Astrocyte of the hippocampus (primary cell): ENCODE measurements around the gene TMEM109.

Experiments
- DNase-seq: peaks from one replicate; pipeline ENCODE4 v3.0.0; 2011; ENCODE audit warnings: low read depth, low spot score

The TMEM109 gene, protein sequence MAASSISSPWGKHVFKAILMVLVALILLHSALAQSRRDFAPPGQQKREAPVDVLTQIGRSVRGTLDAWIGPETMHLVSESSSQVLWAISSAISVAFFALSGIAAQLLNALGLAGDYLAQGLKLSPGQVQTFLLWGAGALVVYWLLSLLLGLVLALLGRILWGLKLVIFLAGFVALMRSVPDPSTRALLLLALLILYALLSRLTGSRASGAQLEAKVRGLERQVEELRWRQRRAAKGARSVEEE

DNA sequence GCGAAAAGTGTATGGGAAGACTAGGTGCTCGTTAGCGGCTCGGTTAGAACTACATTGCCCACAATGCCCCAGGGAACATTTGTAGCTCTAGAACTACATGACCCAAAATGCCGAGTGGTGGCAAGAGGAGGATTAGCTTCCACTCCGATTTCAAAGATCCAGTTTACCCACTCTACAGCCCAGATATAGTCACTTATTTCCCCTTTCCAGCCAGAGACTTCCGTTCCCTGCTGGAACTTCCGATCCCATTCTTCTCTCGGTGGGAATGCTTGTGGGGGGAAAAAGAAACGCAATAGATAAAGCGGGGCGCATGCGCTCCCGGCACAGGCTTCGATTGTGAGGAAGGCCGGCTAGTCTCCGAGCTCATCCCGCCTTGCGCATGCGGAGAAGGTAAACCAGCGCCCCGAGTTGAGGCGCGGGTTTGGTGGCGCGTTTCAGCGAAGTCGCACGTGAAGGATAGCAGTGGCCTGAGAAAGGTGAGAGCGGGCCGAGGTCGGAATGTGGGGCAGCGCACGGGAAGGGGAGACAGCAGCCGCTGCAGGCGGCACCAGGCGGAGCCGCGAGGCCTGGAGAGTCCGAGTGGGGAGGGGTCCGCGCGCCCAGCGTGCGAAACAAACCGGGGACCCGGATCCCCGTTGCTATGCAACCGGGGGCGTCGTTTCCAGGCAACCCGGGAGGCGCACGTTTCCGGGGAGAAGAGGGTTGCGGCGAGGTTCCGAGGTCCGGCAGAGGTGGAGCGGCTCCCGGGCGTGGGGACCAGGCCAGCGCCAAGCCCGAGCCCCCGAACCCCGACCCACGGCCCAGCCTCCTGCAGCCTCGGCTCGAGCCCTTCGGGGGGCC, at the start of gene TMEM109:
TSS of gene TMEM109 (plus strand) at position 366 of the 840 bp plus-strand sequence. CDS start 5,536 bp downstream, outside the sequence.
- DNase-seq: peak; percentile 92

- no peak for DNase-seq
Measured at GRCh38 chr11:60864856-60865513, 49.0 kb upstream of the TMEM109 start.

- DNase-seq: no peak
Measured at GRCh38 chr11:60866911-60867870, 46.8 kb upstream of the TMEM109 start, which contains the start of gene ZP1. Gene ZP1 (plus strand): TSS chr11:60867542. CDS start chr11:60867562, 20 bp downstream.

DNA sequence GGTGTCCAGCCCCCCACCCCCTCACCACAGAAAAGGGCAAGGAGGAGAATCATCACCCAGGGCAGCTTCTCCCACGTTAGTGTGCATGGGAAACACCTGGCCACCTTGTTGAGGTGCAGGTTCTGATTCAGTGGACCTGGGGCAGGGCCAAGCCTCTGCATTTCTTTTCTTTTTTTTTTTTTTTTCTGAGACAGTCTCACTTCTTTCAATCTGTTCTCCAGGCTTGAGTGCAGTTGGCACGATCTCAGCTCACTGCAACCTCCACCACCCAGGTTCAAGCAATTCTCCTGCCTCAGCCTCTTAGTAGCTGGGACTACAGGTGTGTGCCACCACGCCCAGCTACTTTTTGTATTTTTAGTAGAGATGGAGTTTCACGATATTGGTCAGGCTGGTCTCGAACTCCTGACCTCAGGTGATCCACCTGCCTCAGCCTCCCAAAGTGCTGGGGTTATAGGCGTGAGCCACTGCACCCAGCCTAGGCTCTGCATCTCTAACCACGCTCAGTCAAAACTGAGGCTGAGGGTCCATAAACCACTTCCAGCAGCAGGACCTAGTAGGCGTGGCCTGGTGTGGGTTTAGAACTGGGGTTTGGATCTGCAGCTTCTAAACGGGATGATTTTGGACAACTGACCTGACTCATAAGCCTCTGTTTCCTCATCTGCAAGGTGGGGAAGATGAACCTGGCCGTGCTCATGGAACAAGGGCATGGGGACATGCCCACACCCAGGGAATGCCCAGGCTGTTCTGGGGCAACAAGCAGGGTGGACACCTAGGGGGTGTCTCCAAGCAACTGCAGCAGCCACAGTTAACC, 45.9 kb upstream of the TMEM109 start:
- DNase-seq: no peak

DNA sequence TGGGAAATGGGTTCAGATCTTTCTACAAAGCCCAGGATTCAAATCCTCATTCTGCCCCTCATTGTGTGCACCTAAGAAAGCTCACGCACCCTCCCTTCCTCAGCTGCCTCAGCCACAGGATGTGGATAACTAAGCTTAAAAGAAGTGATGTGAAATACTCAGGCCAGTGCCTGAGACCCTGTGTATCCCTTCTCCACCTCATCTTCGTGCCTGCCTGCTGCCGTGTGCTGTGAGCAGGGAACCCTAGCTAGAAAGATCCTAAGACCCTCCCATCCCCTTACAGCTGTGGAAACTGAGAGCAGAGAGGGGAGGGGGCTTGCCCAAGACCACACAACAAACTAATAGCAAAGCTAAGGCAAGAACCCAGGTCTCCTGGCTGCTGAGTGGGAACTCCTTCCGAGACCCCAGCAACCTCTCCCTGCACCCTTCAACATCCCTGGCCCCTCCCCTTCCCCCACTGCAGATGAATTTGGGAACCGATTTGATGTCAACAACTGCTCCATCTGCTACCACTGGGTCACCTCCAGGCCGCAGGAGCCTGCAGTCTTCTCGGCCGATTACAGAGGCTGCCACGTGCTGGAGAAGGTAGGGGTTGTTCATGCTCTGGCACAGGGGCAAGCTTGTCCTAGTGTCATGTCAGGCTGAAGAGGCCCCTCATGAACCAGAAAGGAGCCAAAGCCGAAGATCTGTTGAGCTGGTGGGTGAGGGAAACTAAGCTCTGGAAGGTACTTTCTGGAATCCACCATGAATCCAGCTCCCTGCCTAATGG, 45.1 kb upstream of the TMEM109 start:
- DNase-seq: no peak

DNA sequence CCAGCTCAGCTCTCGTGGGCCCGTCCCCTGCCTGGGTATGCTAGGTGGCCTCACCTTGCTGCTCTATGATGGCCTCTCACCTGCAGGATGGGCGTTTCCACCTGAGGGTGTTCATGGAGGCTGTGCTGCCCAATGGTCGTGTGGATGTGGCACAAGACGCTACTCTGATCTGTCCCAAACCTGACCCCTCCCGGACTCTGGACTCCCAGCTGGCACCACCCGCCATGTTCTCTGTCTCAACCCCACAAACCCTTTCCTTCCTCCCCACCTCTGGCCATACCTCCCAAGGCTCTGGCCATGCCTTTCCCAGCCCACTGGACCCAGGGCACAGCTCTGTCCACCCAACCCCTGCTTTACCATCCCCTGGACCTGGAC, 44.5 kb upstream of the TMEM109 start:
- DNase-seq: no peak

- no peak for DNase-seq
Measured at GRCh38 chr11:60870276-60870675, 43.7 kb upstream of the TMEM109 start.

GRCh38 chr11:60870733-60871377, 43.1 kb upstream of the TMEM109 start:
- DNase-seq: no peak

GRCh38 chr11:60871378-60872061, 42.4 kb upstream of the TMEM109 start:
- peak; percentile 57 for DNase-seq

DNA sequence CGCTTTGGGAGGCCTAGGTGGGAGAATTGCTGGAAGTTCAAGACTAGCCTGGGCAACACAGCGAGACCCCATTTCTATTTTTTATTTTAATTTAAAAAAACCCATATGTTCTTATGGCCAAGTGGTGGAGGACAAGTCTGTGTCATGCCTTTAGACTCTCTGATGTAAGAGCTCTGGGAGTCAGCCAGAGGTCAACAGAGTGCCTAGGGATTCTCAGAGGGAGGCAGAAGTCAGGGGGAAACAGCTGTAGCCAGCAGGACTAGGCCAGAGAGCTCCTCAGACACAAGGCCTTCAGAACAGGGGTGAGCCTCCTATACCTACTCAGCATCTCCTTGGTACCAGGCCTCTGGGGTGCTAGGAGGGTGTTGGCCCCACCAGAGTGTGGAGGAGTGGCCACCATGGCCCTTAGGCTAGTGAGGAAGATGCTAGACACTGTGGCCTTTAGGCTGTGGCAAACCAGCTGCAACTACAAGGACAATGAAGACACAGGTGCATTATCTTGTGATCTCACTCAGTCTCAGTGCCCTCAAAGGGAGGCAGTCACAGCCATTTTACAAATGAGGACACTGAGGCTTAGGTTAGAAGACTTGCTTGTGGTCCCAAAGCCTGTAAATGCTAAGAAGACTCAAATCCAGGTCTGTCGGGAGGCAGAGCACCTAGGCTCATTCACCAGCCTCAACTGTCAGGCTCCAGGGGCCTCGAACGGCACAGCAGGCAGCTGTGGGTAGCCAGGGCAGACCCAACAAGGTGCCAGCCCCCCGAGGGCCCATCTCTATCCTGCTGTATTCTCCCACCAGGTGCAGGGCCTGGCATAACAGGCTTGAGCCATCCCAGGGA, 41.6 kb upstream of the TMEM109 start:
- DNase-seq: no peak

DNA sequence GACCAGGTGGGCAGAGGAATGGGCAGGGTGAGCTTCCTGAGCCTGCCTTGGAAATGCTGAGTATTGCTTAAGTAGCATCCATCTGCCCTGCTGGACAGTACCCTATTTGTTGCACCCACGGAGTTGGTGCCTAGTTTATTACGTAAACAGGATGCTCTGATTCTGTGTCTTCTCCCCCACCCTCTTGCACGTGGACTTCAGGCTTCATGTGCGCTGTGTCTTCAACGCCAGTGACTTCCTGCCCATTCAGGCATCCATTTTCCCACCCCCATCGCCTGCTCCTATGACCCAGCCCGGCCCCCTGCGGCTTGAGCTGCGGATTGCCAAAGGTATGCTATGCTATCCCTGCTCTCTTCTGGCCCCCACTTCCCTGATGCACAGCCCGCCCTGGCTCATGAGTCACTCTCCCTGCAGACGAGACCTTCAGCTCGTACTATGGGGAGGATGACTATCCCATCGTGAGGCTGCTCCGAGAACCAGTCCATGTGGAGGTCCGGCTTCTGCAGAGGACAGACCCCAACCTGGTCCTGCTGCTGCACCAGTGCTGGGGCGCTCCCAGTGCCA, 40.9 kb upstream of the TMEM109 start:
- peak; percentile 76 for DNase-seq

GRCh38 chr11:60873533-60873932, 40.4 kb upstream of the TMEM109 start:
- no peak for DNase-seq

DNA sequence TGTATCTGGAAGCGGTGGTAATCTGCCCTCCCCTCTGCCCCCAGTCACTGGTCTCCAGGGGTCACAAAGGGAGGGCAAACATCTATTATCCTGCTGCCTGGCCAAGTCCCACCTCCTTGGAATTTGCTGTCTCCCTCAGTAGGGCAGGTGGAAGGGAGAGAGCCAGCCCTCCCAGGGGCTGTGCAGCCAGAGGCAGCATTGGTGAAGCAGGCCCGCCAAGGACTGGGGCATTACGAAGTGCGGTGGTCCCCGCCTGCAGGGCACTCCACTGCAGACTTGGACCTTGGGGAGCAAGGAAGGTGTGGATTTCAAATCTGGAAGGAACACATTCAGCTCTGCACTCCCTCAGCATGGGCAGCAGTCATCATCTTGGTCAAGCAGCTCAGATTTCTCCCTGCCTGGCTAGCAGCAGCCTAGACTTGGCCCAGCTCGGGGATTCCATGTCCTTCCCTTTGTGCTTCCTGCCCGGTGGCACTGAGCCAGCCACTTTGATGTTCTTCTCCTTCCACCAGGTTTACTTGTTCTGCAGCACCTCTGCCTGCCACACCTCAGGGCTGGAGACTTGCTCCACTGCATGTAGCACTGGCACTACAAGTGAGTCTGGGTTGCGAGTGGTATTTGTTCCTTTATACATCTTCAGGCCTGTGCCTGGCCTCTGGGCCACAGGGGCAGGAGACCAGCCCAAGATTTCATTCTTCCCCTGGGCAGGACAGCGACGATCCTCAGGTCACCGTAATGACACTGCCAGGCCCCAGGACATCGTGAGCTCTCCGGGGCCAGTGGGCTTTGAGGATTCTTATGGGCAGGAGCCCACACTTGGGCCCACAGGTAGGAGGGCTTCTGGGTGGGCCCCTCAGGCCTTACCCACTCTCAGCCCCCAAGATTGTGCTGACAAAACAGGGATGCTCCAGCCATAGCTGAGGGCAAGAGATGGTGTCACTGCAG, 39.3 kb upstream of the TMEM109 start:
- no peak for DNase-seq

- no peak for DNase-seq
Measured at GRCh38 chr11:60875366-60876167, 38.4 kb upstream of the TMEM109 start.

GRCh38 chr11:60876168-60876485, 37.8 kb upstream of the TMEM109 start:
- DNase-seq: no peak
